HepG2 (cell line): ENCODE results near the gene KRT3. TPM values are rescaled to one million over a fixed set of nuclear protein-coding genes. Genes with fewer than 3 reads are reported as not detected.
A peak's percentile ranks its signal among the peaks of the same experiment; 100 is the strongest.

Experiments used
- EED ChIP-seq: sonication (generic); formaldehyde crosslinking; IDR thresholded peaks from 2 replicates; pipeline ENCODE4 v1.5.0; 2020; ENCODE audit warnings: mild to moderate bottlenecking, missing genetic modification reagents
- FLYWCH1 ChIP-seq: sonication (generic); formaldehyde crosslinking; IDR thresholded peaks from 2 replicates; pipeline ENCODE4 v1.8.1; 2023; ENCODE audit warnings: mild to moderate bottlenecking, missing genetic modification reagents
- FOXK1 ChIP-seq: sonication (generic); formaldehyde crosslinking; IDR thresholded peaks from 2 replicates; pipeline ENCODE4 v1.4.0; 2020; ENCODE audit warnings: low read depth, missing genetic modification reagents, borderline replicate concordance
- GATA4 ChIP-seq: sonication (generic); IDR thresholded peaks from 2 replicates; pipeline ENCODE4 v1.6.1; 2016; ENCODE audit warnings: antibody characterized with exemption, low read depth, borderline replicate concordance
- HES4 ChIP-seq: sonication (generic); formaldehyde crosslinking; IDR thresholded peaks from 2 replicates; pipeline ENCODE4 v1.9.0; 2021; ENCODE audit warnings: mild to moderate bottlenecking, missing genetic modification reagents, borderline replicate concordance
- JDP2 ChIP-seq: sonication (generic); formaldehyde crosslinking; IDR thresholded peaks from 2 replicates; pipeline ENCODE4 v1.8.1; 2022; ENCODE audit warnings: missing genetic modification reagents, borderline replicate concordance
- LCORL ChIP-seq, 2 experiments: fragments of 450-650 bp in 1 of 2; sonication (generic) in 1 of 2; formaldehyde crosslinking in 1 of 2; IDR thresholded peaks; 2 replicates each; pipeline versions ENCODE4 v1.5.0 to v1.6.1; 2017 to 2020; ENCODE audit warnings: antibody characterized with exemption in 1 of 2, missing genetic modification reagents in 1 of 2
- MEF2D ChIP-seq: sonication (generic); formaldehyde crosslinking; IDR thresholded peaks from 2 replicates; pipeline ENCODE4 v1.5.1; 2020; ENCODE audit warnings: mild to moderate bottlenecking, missing genetic modification reagents
- PAX8 ChIP-seq: sonication (generic); formaldehyde crosslinking; IDR thresholded peaks from 2 replicates; pipeline ENCODE4 v1.8.0; 2022; ENCODE audit warnings: mild to moderate bottlenecking, missing genetic modification reagents, borderline replicate concordance
- PPARG ChIP-seq: conservative IDR thresholded peaks from 2 replicates; pipeline ENCODE4 v1.6.1; 2016; ENCODE audit warnings: missing biosample characterization, missing genetic modification reagents
- PRMT3 ChIP-seq: sonication (generic); formaldehyde crosslinking; IDR thresholded peaks from 2 replicates; pipeline ENCODE4 v1.8.1; 2022; ENCODE audit warnings: low read depth, mild to moderate bottlenecking, moderate library complexity, missing genetic modification reagents, borderline replicate concordance
- RFX1 ChIP-seq: fragments of 450-650 bp; IDR thresholded peaks from 2 replicates; pipeline ENCODE4 v1.6.1; 2017
- SOX5 ChIP-seq: IDR thresholded peaks from 2 replicates; pipeline ENCODE4 v1.6.1; 2016; ENCODE audit warnings: borderline replicate concordance
- STAG1 ChIP-seq: sonication (generic); formaldehyde crosslinking; IDR thresholded peaks from 2 replicates; pipeline ENCODE4 v1.4.0; 2020; ENCODE audit warnings: missing genetic modification reagents
- STAT5B ChIP-seq: sonication (generic); formaldehyde crosslinking; IDR thresholded peaks from 2 replicates; pipeline ENCODE4 v1.4.0; 2020; ENCODE audit warnings: missing genetic modification reagents
- SUZ12 ChIP-seq: fragments of 150-350 bp; IDR thresholded peaks from 2 replicates; pipeline ENCODE4 v1.6.1; 2014; ENCODE audit warnings: low read depth, low read length
- YEATS2 ChIP-seq: sonication (generic); formaldehyde crosslinking; IDR thresholded peaks from 2 replicates; pipeline ENCODE4 v1.4.0; 2020; ENCODE audit warnings: missing genetic modification reagents, borderline replicate concordance
- ZFX ChIP-seq: sonication (generic); formaldehyde crosslinking; IDR thresholded peaks from 2 replicates; pipeline ENCODE4 v1.4.0; 2020; ENCODE audit warnings: mild to moderate bottlenecking, low read depth, missing genetic modification reagents, moderate library complexity
- ZNF224 ChIP-seq: sonication (generic); formaldehyde crosslinking; IDR thresholded peaks from 2 replicates; pipeline ENCODE4 v1.5.0; 2020; ENCODE audit warnings: mild to moderate bottlenecking, missing genetic modification reagents
- ZNF367 ChIP-seq: sonication (generic); formaldehyde crosslinking; IDR thresholded peaks from 2 replicates; pipeline ENCODE4 v1.4.0; 2020; ENCODE audit warnings: missing genetic modification reagents, borderline replicate concordance
- ZNF484 ChIP-seq: sonication (generic); formaldehyde crosslinking; IDR thresholded peaks from 2 replicates; pipeline ENCODE4 v1.5.1; 2020; ENCODE audit warnings: mild to moderate bottlenecking, low read depth, missing genetic modification reagents, borderline replicate concordance
- ZNF547 ChIP-seq: sonication (generic); formaldehyde crosslinking; IDR thresholded peaks from 2 replicates; pipeline ENCODE4 v1.5.1; 2020; ENCODE audit warnings: mild to moderate bottlenecking, missing genetic modification reagents
- ZNF570 ChIP-seq: sonication (generic); formaldehyde crosslinking; IDR thresholded peaks from 2 replicates; pipeline ENCODE4 v1.4.0; 2020; ENCODE audit warnings: mild to moderate bottlenecking, missing genetic modification reagents, borderline replicate concordance
- ZNF574 ChIP-seq: sonication (generic); formaldehyde crosslinking; IDR thresholded peaks from 2 replicates; pipeline ENCODE4 v1.4.0; 2020; ENCODE audit warnings: missing genetic modification reagents
- ZNF615 ChIP-seq: sonication (generic); formaldehyde crosslinking; IDR thresholded peaks from 2 replicates; pipeline ENCODE4 v1.5.0; 2020; ENCODE audit warnings: mild to moderate bottlenecking, missing genetic modification reagents, borderline replicate concordance
- ZNF740 ChIP-seq: sonication (generic); formaldehyde crosslinking; IDR thresholded peaks from 2 replicates; pipeline ENCODE4 v1.4.0; 2020; ENCODE audit warnings: missing genetic modification reagents
- ZSCAN9 ChIP-seq: IDR thresholded peaks from 2 replicates; pipeline ENCODE4 v1.6.1; 2016; ENCODE audit warnings: borderline replicate concordance
- polyA plus RNA-seq, 8 experiments: library from polyadenylated mRNA; depleted of rRNA in 3 of 8; stranded (reverse) in 7 of 8; unstranded in 1 of 8; fragments of >200 nt; fragmentation: Illumina TruSeq in 4 of 8; extraction: Trizol in 4 of 8; gene quantifications; 2 replicates each; pipeline versions ENCODE4 v1.2.1 to v1.2.3, GENCODE V29; 2011 to 2016; ENCODE audit warnings: low read depth in 4 of 8, missing spikeins in 1 of 8, mixed read lengths in 1 of 8; ENCODE audit not compliant: insufficient read depth in 1 of 8
- total RNA-seq, 5 experiments: library from RNA; depleted of rRNA; stranded (reverse); fragments of >200 nt; fragmentation: Illumina TruSeq; extraction: Trizol; gene quantifications; 2 replicates each; pipeline ENCODE4 v1.2.3, GENCODE V29; 2016; ENCODE audit warnings: low read depth in 1 of 5
- TF ChIP-seq, protein P1 (sequence below): sonication (generic); formaldehyde crosslinking; IDR thresholded peaks from 2 replicates; pipeline ENCODE4 v1.5.1; 2020; ENCODE audit warnings: mild to moderate bottlenecking, missing genetic modification reagents, moderate library complexity

Gene KRT3
- total and polyA plus RNA-seq, 2 of the 13 experiments (the other 11 are each of a cell fraction or from before 2014, with no cell fraction given): not detected

DNA sequence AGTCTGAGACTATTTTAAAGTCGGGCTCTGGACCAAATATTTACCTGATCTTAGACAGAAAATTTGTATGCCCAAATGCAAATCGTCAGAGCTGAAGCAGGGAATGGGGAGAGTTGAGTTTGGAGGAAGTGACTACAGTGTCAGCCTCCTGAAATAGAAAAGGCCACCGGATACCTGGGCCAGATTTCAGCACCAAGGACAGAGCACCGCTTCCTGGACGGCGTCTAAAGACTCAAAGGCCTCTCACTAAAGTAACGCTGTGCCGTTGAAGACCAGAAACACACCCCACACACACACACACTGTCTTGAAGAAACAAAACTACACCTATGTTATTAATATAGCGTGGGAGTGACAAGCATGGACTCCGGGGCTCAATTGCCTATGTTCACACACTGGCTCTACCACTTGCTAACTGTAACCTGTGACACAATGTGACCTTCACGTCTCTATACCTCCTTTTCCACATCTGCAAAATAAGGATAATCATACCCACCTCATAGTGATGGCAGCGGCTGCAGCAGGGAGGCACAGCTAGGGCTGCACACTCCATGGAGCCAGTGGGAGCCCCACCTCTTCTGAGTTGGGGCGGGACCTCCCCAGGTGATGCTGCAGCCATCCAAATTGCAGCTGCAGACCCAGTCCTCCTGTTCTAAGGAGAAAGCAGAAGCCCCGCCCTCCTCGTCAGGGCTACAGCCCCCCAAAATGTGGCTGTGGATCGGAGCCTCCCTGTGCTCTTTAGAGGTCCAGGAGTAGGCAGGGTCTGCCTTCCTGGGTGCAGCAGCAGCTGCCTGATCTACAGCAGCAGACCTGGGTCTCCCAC lies 54.3 kb downstream of the KRT3 start (continued):
- no peak for TF ChIP-seq ZNF615 (CRISPR knock-in tag)
- no peak for TF ChIP-seq ZNF574 (CRISPR knock-in tag)
- TF ChIP-seq GATA4: no peak
- no peak for TF ChIP-seq ZNF367 (CRISPR knock-in tag)
- no peak for TF ChIP-seq ZNF484
- no peak for TF ChIP-seq LCORL (IDR thresholded peaks at IDR 0.05)
- TF ChIP-seq LCORL (CRISPR knock-in tag; IDR thresholded peaks at IDR 0.05): no peak
- TF ChIP-seq FOXK1: peak; percentile 42; the same call in 1 of the 2 replicates
- TF ChIP-seq PAX8: no peak
- TF ChIP-seq PPARG: no peak
- no peak for TF ChIP-seq ZNF547 (CRISPR knock-in tag)
- peak; percentile 65; the same call in 1 of the 2 replicates for TF ChIP-seq HES4 (CRISPR knock-in tag)
- no peak for TF ChIP-seq FLYWCH1
- no peak for TF ChIP-seq PRMT3
- no peak for TF ChIP-seq STAT5B
- TF ChIP-seq ZNF570 (CRISPR knock-in tag): no peak
- TF ChIP-seq ZSCAN9 (CRISPR knock-in tag): peak; percentile 94
- no peak for TF ChIP-seq ZNF740 (CRISPR knock-in tag)
- 0 out of 2 replicates have a peak, but pooled peaks have one; percentile 29 for TF ChIP-seq MEF2D (CRISPR knock-in tag)
- TF ChIP-seq, protein P1, sequence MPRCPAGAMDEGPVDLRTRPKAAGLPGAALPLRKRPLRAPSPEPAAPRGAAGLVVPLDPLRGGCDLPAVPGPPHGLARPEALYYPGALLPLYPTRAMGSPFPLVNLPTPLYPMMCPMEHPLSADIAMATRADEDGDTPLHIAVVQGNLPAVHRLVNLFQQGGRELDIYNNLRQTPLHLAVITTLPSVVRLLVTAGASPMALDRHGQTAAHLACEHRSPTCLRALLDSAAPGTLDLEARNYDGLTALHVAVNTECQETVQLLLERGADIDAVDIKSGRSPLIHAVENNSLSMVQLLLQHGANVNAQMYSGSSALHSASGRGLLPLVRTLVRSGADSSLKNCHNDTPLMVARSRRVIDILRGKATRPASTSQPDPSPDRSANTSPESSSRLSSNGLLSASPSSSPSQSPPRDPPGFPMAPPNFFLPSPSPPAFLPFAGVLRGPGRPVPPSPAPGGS (CRISPR knock-in tag): no peak
- no peak for TF ChIP-seq STAG1
- no peak for TF ChIP-seq SUZ12
- TF ChIP-seq JDP2: no peak
- no peak for TF ChIP-seq ZNF224 (CRISPR knock-in tag)
- TF ChIP-seq EED (CRISPR knock-in tag): no peak
- TF ChIP-seq YEATS2 (CRISPR knock-in tag): no peak
- no peak for TF ChIP-seq ZFX (CRISPR knock-in tag)
- TF ChIP-seq SOX5 (CRISPR knock-in tag): no peak
- TF ChIP-seq RFX1: no peak
